HG03432 (cell line): Measurements from ENCODE around the gene C12orf75.
A peak's percentile ranks its signal among the peaks of the same experiment; 100 is the strongest.

Source experiments
- ATAC-seq: cut with Tn5 transposase; IDR thresholded peaks from one replicate; pipeline ENCODE4 v1.9.1; 2021; ENCODE audit warnings: mild to moderate bottlenecking, moderate library complexity; ENCODE audit not compliant: unreplicated experiment

C12orf75 gene

GRCh38 chr12:105409279-105409678, 78.8 kb downstream of the C12orf75 start:
- ATAC-seq = no peak

DNA sequence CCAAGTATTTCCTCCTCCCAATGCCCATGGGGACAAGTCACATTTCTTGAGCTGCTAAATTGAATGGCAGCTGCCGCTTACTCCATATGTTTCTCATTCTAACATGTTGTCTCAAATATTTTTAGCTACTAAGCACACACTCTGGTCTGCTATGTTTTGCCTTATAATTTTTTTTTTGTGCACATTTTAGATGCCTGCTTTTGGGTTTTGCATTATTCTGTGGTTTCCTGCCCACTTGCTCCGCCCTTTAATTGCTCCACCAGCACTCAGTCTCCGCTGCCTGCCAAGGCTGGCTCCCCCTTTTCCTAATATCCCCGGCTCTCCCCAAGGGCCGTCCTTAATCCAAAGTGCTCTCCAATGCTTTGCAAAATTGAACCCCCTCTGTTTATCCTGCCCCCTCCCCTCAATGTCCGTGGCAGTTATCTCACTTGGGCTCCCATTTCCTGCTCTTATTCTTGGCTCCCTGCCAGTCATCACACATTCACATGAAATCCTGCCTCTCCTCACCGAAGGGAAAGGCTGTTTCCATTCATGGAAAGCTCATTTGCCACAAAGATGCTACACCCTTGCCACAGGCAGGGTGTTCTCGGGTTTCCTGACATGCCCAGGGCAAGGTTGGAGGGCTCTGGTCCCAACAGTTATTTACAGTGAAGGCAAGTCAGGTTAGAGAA, 79.4 kb downstream of the C12orf75 start:
- no peak for ATAC-seq

DNA sequence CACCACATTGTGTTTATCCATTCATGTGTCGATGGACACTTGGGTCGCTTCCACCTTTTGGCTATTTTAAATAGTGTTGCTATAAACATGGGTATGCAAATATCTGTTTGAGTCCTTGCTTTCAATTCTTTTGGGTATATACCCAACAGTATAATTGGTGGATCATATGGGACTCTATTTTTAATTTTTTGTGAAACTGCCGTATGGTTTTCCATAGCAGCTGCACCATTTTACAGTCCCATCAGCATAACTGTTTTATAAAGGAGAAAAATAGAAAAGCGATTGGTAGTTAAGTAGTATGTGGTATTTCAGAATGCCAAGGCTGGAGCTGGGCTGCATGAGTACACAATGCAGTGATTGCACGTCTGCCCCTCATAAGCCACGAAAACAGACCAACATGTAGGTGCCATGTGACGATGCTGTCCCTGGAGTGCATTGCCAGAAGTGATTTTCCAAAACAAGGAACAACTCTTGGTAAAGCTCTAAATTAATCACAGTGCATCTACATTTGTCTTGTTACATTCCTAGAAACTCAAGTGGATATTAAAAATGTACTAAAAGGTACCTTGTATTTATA, 83.5 kb downstream of the C12orf75 start:
- no peak for ATAC-seq

DNA sequence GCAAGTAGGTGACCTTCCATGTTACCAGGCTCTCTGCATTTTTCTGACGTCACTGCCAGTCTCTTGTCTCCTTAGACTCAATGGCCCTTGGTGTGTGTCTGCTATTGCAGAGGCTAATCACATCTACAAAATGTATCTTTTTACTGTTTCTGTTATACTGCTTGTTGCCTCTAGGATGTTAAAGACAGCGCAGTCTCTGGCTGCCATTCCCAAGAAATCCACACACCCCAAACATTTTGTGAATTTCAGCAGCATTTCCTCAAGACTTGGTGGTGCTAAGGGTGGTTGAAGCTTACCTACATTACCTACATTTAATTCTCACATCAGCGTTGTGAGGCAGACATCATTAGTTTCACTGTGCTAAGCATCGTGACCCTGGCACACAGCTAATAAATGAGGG, 87.2 kb downstream of the C12orf75 start:
- no peak for ATAC-seq

DNA sequence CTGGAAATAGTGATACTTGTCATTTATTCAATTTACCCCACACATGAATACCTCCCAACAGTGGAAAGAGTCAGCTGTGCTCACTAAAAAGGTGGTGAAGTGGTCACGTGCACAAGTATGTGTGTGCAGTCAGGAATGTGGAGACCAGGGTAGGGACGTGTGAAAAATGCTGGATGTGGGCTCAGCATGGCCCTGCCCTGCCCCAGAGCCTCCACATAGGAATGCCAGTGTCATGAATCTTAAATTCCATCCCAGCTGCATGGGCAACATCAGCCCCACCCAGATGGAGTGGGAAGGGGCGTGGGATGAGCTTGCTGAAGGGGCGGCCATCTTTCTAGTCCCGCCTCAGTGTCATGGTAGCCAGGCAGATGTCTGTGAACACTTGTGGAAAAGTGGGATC, 87.7 kb downstream of the C12orf75 start:
- ATAC-seq = no peak

GRCh38 chr12:105418821-105419291, 88.4 kb downstream of the C12orf75 start:
- ATAC-seq = no peak

DNA sequence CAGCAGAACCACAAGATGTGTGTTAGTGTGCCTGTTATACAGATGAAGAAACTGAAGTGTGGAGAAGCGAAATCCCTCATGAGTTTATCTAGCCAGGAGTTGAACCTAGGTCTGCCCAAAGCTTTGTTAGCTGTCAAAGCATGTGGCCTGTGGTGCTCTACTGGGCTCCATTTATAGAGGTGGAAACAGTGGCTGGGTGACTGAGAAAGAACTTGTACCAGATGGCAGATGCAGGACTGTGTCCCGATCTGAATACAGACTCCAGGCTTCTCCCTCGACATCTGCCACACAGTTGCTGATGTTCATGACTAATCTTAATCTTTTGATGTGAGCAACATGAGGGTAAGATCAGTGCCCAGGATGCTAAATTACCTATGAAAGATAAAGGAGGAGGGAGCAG, 89.1 kb downstream of the C12orf75 start:
- no peak for ATAC-seq

DNA sequence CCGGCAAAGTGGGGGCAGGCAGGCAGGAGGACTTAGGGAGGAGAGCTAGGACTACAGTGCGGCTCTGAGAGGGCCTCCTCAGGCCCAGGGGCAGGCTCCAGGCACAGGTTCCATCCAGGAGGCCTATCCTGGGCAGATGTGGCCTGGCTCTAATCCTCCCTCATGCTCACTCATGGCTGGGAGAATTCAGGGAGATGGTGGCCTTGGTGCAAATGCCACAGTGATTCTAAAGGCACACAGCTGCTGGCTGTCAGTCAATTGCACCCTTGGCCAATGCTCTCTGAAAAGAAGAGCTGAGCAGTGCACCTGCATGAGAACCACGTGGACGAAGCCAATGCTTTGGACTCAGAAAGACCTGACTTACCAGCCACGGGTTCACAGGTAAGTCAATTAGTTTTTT, 89.6 kb downstream of the C12orf75 start:
- ATAC-seq = no peak

- peak; percentile 62 for ATAC-seq
Measured at GRCh38 chr12:105420659-105421240, 90.3 kb downstream of the C12orf75 start.
